NT2/D1 (cell line): ENCODE measurements around the gene ABHD4.

Source experiments
- DNase-seq: peaks from one replicate; pipeline ENCODE4 v3.0.0-alpha.2; 2011; ENCODE audit warnings: low read depth, low spot score
- H3K27me3 ChIP-seq: 2 replicates; pipeline ENCODE4 v1.6.0; 2011; ENCODE audit warnings: mild to moderate bottlenecking; ENCODE audit not compliant: insufficient read length, insufficient read depth
- H3K36me3 ChIP-seq: 2 replicates; pipeline ENCODE4 v1.6.1; 2011; ENCODE audit warnings: mild to moderate bottlenecking, low read length, mixed read lengths; ENCODE audit not compliant: insufficient read depth, insufficient read length
- H3K4me1 ChIP-seq: 2 replicates; pipeline ENCODE4 v1.5.1; 2011; ENCODE audit not compliant: insufficient read depth, insufficient read length
- H3K4me3 ChIP-seq: 2 replicates; pipeline ENCODE4 v1.5.1; 2011; ENCODE audit warnings: low read depth; ENCODE audit not compliant: insufficient read length
- H3K9ac ChIP-seq: 2 replicates; pipeline ENCODE4 v1.6.0; 2011; ENCODE audit warnings: low read depth; ENCODE audit not compliant: insufficient read length
- H3K9me3 ChIP-seq: 2 replicates; pipeline ENCODE4 v1.5.1; 2011; ENCODE audit warnings: mild to moderate bottlenecking, low read length; ENCODE audit not compliant: insufficient read depth
- SUZ12 ChIP-seq: IDR thresholded peaks from 2 replicates; pipeline ENCODE4 v1.6.1; 2011; ENCODE audit not compliant: insufficient read length, insufficient read depth; ENCODE audit errors: extremely low read depth
- YY1 ChIP-seq: IDR thresholded peaks from 2 replicates; pipeline ENCODE4 v1.6.1; 2011; ENCODE audit not compliant: insufficient read length, insufficient read depth
- ZNF274 ChIP-seq: IDR thresholded peaks from 2 replicates; pipeline ENCODE4 v1.6.1; 2011; ENCODE audit warnings: mild to moderate bottlenecking, low read depth, low read length

The ABHD4 gene

DNA sequence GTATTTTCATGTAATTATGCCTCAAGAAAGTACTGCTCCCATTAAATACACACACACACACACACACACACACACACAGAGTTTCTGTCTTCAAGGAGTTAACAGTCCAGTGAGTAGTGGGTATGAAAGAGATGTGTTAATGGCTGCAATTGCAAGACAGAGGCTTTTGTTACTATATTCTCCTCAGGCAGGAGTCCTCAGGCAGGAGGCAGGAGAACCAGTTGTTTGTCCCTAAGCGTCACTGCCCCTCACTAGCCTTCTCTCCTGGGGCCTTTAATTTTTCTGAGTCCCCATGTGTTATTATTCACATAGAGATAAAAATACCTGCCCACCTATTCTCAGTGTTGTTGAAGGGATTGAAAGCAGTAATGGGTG lies 40.3 kb upstream of the ABHD4 start:
- Histone ChIP-seq H3K36me3 (peaks cover 3% of the 10 kb centered on the region), H3K4me1 (peaks cover 6% of the 10 kb centered on the region), H3K9ac (no peak overlapping the region), H3K4me3 (no peak overlapping the region), H3K27me3 (no peaks in the 10 kb centered on the region), H3K9me3 (no peaks in the 10 kb centered on the region)
- TF ChIP-seq YY1 (no peak), ZNF274 (no peak), SUZ12 (no peak)
- DNase-seq = no peak

DNA sequence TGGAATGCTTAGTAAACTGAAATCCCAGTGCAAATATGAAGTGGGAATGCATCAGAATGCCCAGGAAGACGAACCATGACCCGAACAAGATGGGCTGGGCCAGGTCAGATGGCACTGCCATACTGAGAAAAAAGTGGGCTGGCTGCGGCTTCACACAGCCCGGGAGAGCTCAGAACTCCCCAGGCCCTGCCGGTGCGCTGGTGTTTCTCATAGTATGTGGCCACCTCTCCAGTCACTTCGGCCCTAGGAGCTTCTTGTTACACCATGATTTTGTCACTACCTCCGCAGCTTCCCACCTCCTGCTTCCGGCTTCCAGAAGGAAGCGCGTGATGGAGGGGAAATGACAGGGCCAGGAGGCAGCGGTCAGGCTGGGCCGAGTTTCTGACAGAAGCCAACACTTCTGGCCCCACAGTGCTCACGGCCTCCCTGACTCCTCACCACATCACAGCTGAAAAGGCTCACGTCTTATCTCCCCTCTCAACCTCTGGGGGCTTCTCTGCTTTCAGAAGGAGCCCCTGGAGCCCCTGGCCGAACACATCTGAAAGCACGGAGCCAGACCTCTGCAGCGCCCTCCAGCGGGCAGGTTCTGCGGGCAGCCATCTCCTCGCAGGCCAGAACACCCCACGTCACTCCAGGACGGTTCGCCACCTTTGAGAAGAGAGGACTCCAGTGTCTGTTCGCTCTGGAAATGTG lies 39.7 kb upstream of the ABHD4 start:
- TF ChIP-seq ZNF274 = no peak
- no peak for TF ChIP-seq SUZ12
- no peak for TF ChIP-seq YY1
- H3K36me3 ChIP-seq = peaks cover 4% of the 10 kb centered on the region
- no peak for DNase-seq
- H3K27me3 ChIP-seq = no peaks in the 10 kb centered on the region
- H3K4me1 ChIP-seq = peaks cover 6% of the 10 kb centered on the region
- H3K9ac ChIP-seq = no peak overlapping the region
- no peak overlapping the region for H3K4me3 ChIP-seq
- no peaks in the 10 kb centered on the region for H3K9me3 ChIP-seq

DNA sequence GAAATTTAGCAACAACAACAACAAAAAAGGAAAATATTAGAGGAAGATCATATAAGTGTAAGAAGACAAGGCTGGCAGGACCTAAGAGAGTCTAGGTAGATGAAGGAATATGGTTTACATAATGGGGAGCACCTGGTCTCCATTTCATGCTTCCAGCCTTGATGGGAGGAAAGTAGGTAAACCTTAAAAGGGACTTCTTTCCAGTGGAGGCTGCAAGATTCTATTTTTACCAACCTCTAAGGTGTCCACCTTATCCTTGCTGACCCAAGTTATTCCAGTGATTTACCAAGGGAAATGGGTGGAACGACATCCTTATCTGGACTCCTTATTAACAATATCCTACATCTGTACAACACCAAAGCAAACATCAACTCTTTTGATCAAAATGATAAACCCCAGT lies 39.1 kb upstream of the ABHD4 start:
- H3K4me3 ChIP-seq = no peak overlapping the region
- H3K36me3 ChIP-seq = peaks cover 9% of the 10 kb centered on the region
- no peak for TF ChIP-seq SUZ12
- no peak for TF ChIP-seq YY1
- TF ChIP-seq ZNF274 = no peak
- H3K27me3 ChIP-seq = no peaks in the 10 kb centered on the region
- no peak overlapping the region for H3K9ac ChIP-seq
- no peaks in the 10 kb centered on the region for H3K9me3 ChIP-seq
- H3K4me1 ChIP-seq = peaks cover 6% of the 10 kb centered on the region
- DNase-seq = no peak

DNA sequence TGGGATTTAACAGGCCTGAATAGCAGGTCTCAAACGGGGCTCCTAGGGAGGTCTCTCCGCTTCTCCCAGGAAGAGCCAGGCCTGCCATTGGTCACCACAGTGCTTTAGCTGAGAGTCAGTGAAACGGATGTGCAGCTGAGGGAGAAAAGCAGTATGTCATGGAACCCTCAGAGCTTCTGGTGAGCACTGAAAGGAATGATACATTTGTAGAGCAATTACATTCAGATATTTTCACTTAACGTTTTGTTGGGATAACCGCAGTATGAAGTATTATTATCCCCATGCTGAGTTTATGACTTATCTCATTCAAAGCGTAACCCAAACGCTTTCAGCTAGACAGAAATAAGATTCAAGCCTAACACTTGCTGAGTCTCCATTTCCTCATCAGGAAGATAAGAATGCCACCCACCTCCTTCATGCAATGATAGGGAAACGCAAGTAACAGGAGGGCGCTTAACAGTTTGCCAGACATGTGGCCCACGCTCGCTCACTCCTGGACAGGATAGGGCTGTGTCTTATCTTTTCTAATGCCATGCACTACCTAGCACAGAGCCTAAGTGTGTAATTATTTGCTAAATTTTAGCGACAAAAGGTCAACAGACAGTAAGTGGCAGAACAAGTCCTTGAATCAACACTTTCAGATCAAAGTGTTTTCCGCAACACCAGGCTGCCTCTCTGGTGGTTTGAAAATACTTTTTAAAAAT lies 37.3 kb upstream of the ABHD4 start:
- Histone ChIP-seq H3K4me3 (no peak overlapping the region), H3K9ac (no peak overlapping the region), H3K4me1 (peaks cover 6% of the 10 kb centered on the region), H3K9me3 (no peaks in the 10 kb centered on the region), H3K36me3 (peaks cover 26% of the 10 kb centered on the region), H3K27me3 (no peaks in the 10 kb centered on the region)
- TF ChIP-seq YY1 = no peak
- no peak for TF ChIP-seq SUZ12
- TF ChIP-seq ZNF274 = no peak
- no peak for DNase-seq

DNA sequence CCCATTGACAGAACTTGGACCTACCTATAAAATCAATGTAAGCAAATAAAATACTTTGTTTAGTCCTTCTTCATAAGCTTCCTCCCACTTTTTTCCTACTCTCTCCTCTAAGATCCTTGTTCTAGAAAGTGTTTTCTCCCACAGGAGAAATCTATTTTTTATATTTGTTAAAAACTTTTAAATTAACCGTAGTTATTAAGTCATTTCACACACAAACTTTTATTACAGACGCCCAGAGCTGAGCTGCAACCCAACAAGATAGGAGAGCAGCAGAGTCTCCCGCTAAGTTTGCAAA lies 36.8 kb upstream of the ABHD4 start:
- DNase-seq = no peak
- peaks cover 31% of the 10 kb centered on the region for H3K36me3 ChIP-seq
- peaks cover 6% of the 10 kb centered on the region for H3K4me1 ChIP-seq
- H3K9ac ChIP-seq = no peak overlapping the region
- no peaks in the 10 kb centered on the region for H3K9me3 ChIP-seq
- H3K27me3 ChIP-seq = no peaks in the 10 kb centered on the region
- TF ChIP-seq YY1 (no peak), ZNF274 (no peak)
- no peak overlapping the region for H3K4me3 ChIP-seq

GRCh38 chr14:22561661-22562579 lies 36.2 kb upstream of the ABHD4 start:
- no peak for DNase-seq
- no peaks in the 10 kb centered on the region for H3K27me3 ChIP-seq
- H3K36me3 ChIP-seq = peaks cover 33% of the 10 kb centered on the region
- peaks cover 3% of the 10 kb centered on the region for H3K4me1 ChIP-seq
- H3K4me3 ChIP-seq = no peak overlapping the region
- no peak overlapping the region for H3K9ac ChIP-seq
- no peak for TF ChIP-seq ZNF274
- TF ChIP-seq YY1 = no peak
- no peak for TF ChIP-seq SUZ12
- no peaks in the 10 kb centered on the region for H3K9me3 ChIP-seq

- TF ChIP-seq SUZ12 (no peak), ZNF274 (no peak), YY1 (no peak)
- no peak for DNase-seq
- H3K4me1 ChIP-seq = no peaks in the 10 kb centered on the region
- H3K9ac ChIP-seq = no peak overlapping the region
- no peak overlapping the region for H3K4me3 ChIP-seq
- no peaks in the 10 kb centered on the region for H3K27me3 ChIP-seq
- peaks cover 47% of the 10 kb centered on the region for H3K36me3 ChIP-seq
- no peaks in the 10 kb centered on the region for H3K9me3 ChIP-seq
Observed at GRCh38 chr14:22563987-22564386, 34.1 kb upstream of the ABHD4 start.
